ENCODE data around the gene SVBP.

Gene SVBP

DNA sequence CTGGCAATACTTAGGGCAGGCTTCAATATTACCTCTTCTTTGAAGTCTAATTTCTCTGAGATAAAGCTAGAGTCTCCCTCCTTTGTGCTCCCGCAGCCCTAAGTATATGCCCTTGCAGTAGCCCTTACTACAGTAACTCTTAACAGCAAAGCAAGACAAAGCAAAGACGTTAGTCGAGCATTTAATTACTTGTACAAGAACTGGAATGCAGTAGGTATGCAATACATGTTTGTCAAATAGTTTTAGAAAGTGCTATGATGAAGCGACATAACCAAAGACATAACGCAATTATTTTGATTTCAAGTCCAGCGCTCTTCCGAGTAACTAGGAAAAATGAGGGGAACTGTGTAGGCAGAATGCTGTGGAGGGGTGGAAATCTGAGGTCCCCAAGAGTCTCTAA lies 51.9 kb downstream of the SVBP start:
- DNase-seq (ENCODE audit: low read depth in 2 of 2) = no peak

DNA sequence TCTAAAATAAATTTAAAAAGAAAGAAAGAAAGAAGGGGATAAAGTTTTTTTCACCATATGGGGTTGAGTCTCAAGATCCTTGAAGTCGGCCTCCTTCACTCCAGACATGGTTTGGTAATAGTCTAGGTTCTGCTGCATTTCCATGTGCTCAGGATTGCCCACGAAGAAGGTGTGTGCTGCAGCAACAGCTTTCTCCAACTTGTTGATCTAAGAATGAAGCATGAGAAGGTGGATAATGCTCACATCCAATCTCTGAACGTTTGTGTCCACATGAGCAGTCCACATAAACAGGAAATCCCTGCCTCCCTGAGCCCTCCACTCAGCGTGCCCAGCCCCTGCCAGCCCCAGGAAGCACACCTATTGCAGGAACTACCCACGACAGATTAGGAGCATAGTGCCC lies 54.9 kb downstream of the SVBP start:
- DNase-seq (ENCODE audit: low read depth in 2 of 2) = no peak

DNA sequence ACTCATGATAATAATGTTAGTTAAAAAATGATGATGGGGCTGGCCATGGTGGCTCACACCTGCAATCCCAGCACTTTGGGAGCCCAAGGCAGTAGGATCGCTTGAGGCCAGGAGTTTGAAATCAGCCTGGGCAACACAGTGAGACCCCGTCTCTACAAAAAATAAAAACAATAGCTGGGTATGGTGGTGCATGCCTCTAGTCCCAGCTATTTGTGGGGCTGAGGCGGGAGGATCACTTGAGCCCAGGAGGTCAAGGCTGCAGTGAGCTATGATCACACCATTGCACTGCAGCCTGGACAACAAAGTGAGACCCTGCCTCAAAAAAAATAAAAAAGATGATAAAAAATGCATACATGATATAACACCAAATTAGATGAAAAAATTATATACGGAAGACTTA lies 55.6 kb downstream of the SVBP start:
- DNase-seq (ENCODE audit: low read depth in 2 of 2) = no peak

DNA sequence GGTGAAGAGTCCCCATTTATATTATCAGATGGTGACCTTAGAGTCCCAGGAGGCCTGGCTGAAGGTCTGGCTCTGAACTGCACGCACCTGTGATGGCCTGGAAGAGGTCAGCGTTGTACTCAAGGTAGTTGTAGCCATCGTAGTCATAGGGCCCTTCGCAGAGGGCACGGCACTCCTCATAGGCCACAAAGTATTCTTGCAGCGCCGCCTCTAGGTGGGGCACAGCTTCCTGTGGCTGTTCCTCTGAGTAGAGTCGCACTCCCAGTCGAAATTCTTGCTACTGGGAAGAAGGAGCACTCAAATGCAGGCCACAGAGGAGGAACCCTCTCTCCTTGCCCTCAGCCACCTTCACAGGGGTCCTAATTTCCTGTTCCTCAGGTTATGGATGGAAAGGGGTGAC lies 58.1 kb downstream of the SVBP start:
- DNase-seq (ENCODE audit: low read depth in 2 of 2) = no peak

DNA sequence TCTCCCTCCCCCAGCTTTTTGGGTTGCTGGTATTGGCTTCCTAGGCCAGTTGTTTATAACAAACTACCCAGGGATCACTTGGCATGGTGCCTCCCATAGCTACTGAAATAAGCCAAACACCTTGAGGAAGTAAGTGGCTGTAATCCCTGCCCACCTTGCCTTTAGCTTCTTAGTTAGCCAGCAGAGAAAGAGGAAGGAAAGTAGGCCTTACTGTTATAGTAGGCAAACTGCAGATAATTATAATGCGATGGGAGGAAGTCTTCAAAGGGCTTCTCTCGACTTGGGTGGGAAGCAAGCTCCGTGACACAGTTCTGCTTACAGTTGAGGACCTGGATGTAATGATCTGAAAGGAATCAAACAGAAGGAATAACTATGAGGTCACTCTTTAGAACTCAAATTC lies 58.6 kb downstream of the SVBP start:
- no peak for DNase-seq (ENCODE audit: low read depth in 2 of 2)

DNA sequence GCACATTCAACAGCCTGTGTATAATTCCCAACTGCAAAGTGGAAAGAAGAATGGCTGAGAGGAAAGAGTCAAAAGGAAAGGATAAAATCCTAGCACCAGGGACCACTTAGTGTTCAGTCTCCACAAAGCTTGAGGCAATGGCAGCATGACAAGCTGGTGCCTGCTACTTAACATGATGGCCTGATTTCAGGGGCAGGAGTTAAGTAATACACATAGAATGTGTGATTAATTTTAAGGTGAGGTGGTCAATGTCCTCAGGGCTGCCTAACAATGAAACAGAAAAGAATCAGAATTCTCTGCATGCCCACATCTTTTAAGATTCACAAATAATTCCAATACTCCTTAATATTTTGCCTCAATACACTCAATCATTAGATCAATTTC lies 59.3 kb downstream of the SVBP start:
- DNase-seq (ENCODE audit: low read depth in 2 of 2) = no peak
